Activated CD4-positive, alpha-beta T cell treated with anti-CD3 and anti-CD28 coated beads for 36 hours (primary cell): ENCODE results near the gene KRT16. TPM values are rescaled to one million over a fixed set of nuclear protein-coding genes. Genes with fewer than 3 reads are reported as not detected.
"Not testable (repeated sequence)": the region's sequence is repeated elsewhere in the genome, so short reads cannot be mapped to it uniquely, and the experiment has no call there.

Experiments
- ATAC-seq: fragments of 200-7000 bp; cut with Tn5 transposase; one replicate; pipeline ENCODE4 v1.10.0; 2021; ENCODE audit warnings: mild to moderate bottlenecking, moderate library complexity
- CTCF ChIA-PET: fragments of 350-600 bp; sonication (Branson Sonifier 250); formaldehyde crosslinking; loops from one replicate; lab custom pipeline; 2021; ENCODE audit warnings: antibody characterized with exemption; lab: Charles Lee
- POLR2A ChIA-PET: fragments of 350-600 bp; sonication (Branson Sonifier 250); formaldehyde crosslinking; loops from one replicate; lab custom pipeline; 2021; ENCODE audit warnings: antibody characterized with exemption, inconsistent platforms; lab: Charles Lee
- DNase-seq: peaks from one replicate; pipeline ENCODE4 v3.0.0-alpha.2; 2020
- H3K27ac Mint-ChIP-seq: one replicate; pipeline ENCODE4 v1.8.0; 2021; ENCODE audit warnings: mixed read lengths
- H3K27me3 Mint-ChIP-seq: one replicate; pipeline ENCODE4 v1.8.0; 2021; ENCODE audit warnings: mixed read lengths
- H3K36me3 Mint-ChIP-seq: one replicate; pipeline ENCODE4 v1.8.0; 2021; ENCODE audit warnings: low read depth, mixed read lengths
- H3K4me1 Mint-ChIP-seq: one replicate; pipeline ENCODE4 v1.8.0; 2021; ENCODE audit warnings: mixed read lengths
- H3K4me3 Mint-ChIP-seq: one replicate; pipeline ENCODE4 v1.8.0; 2021; ENCODE audit warnings: mild to moderate bottlenecking, moderate library complexity, mixed read lengths
- H3K9me3 Mint-ChIP-seq: one replicate; pipeline ENCODE4 v1.8.0; 2021; ENCODE audit warnings: low read depth, mixed read lengths
- intact Hi-C, 2 experiments: fragments of 100-400 bp; cut with DNase I in 1 of 2; cut with micrococcal nuclease in 1 of 2; formaldehyde crosslinking; loops; one replicate each; pipeline versions ENCODE4 v1.14.2 to v1.15.1; 2022 to 2024; cut with DNase I, micrococcal nuclease
- total RNA-seq, 2 experiments: library from RNA; stranded (reverse); gene quantifications; one replicate each; pipeline ENCODE4 v1.2.3, GENCODE V29; 2021

The KRT16 gene
- total RNA-seq, 2 experiments from 2014 or later: not detected

- CTCF ChIA-PET: no interaction called here
- Mint-ChIP-seq H3K4me1 (no peaks in the 10 kb centered on the region), H3K9me3 (no peaks in the 10 kb centered on the region)
These were observed 5.1 kb upstream of the KRT16 start for GRCh38 chr17:41617698-41618097.

GRCh38 chr17:41617136-41617535, 4.6 kb upstream of the KRT16 start:
- CTCF ChIA-PET: no interaction called here
- POLR2A ChIA-PET: no interaction called here

More at GRCh38 chr17:41617698-41618097, 5.1 kb upstream of the KRT16 start:
- Mint-ChIP-seq H3K27ac (no peak overlapping the region), H3K27me3 (no peaks in the 10 kb centered on the region), H3K36me3 (no peaks in the 10 kb centered on the region), H3K4me3 (no peak overlapping the region)
- POLR2A ChIA-PET: no interaction called here
- intact Hi-C loops: no loop called here
- ATAC-seq (no peak), DNase-seq (no peak)

GRCh38 chr17:41616486-41616885, 3.9 kb upstream of the KRT16 start:
- H3K27me3 Mint-ChIP-seq, intact Hi-C loops, CTCF ChIA-PET, POLR2A ChIA-PET, H3K4me3 Mint-ChIP-seq, H3K36me3 Mint-ChIP-seq, H3K9me3 Mint-ChIP-seq, DNase-seq, H3K4me1 Mint-ChIP-seq, ATAC-seq, H3K27ac Mint-ChIP-seq: not testable (repeated sequence)

More at GRCh38 chr17:41617136-41617535, 4.6 kb upstream of the KRT16 start:
- Mint-ChIP-seq H3K4me3 (no peak overlapping the region), H3K27me3 (no peaks in the 10 kb centered on the region), H3K27ac (no peak overlapping the region), H3K4me1 (no peaks in the 10 kb centered on the region), H3K9me3 (no peaks in the 10 kb centered on the region), H3K36me3 (no peaks in the 10 kb centered on the region)
- ATAC-seq: no peak
- no peak for DNase-seq
- intact Hi-C loops: no loop called here

- Mint-ChIP-seq H3K4me1 (no peaks in the 10 kb centered on the region), H3K36me3 (no peaks in the 10 kb centered on the region), H3K27me3 (no peaks in the 10 kb centered on the region), H3K9me3 (no peaks in the 10 kb centered on the region), H3K4me3 (no peak overlapping the region), H3K27ac (no peak overlapping the region)
- intact Hi-C loops: no loop called here
- no peak for ATAC-seq
- CTCF ChIA-PET: no interaction called here
- POLR2A ChIA-PET: no interaction called here
- DNase-seq: no peak
These were observed 2.9 kb upstream of the KRT16 start for GRCh38 chr17:41615454-41615853.

- H3K27me3 Mint-ChIP-seq, H3K36me3 Mint-ChIP-seq, POLR2A ChIA-PET, ATAC-seq, intact Hi-C loops, H3K4me1 Mint-ChIP-seq, H3K4me3 Mint-ChIP-seq, CTCF ChIA-PET, H3K9me3 Mint-ChIP-seq, DNase-seq, H3K27ac Mint-ChIP-seq: not testable (repeated sequence)
These were observed 2.2 kb upstream of the KRT16 start for GRCh38 chr17:41614767-41615166.

GRCh38 chr17:41614098-41614497, 1.5 kb upstream of the KRT16 start:
- POLR2A ChIA-PET: no interaction called here
- no peak for DNase-seq
- H3K27me3 Mint-ChIP-seq: peaks cover 2% of the 10 kb centered on the region
- H3K4me1 Mint-ChIP-seq: no peaks in the 10 kb centered on the region
- no peak overlapping the region for H3K27ac Mint-ChIP-seq
- intact Hi-C loops: no loop called here
- no peaks in the 10 kb centered on the region for H3K9me3 Mint-ChIP-seq
- no peak for ATAC-seq
- H3K4me3 Mint-ChIP-seq: no peak overlapping the region
- H3K36me3 Mint-ChIP-seq: no peaks in the 10 kb centered on the region
- CTCF ChIA-PET: interaction anchor here (0.5 kb wide), 1 partner anchor 879 kb away, joined by 3 read pairs; no protein-coding TSS in a partner anchor

- no peaks in the 10 kb centered on the region for H3K36me3 Mint-ChIP-seq
- H3K9me3 Mint-ChIP-seq: no peaks in the 10 kb centered on the region
- H3K27me3 Mint-ChIP-seq: peaks cover 5% of the 10 kb centered on the region
- DNase-seq (no peak), ATAC-seq (no peak)
- no peaks in the 10 kb centered on the region for H3K4me1 Mint-ChIP-seq
- ChIA-PET CTCF (interaction anchor here (0.5 kb wide), 1 partner anchor 878 kb away, joined by 3 read pairs; no protein-coding TSS in a partner anchor), POLR2A (no interaction called here)
- H3K4me3 Mint-ChIP-seq: no peak overlapping the region
- H3K27ac Mint-ChIP-seq: no peak overlapping the region
- intact Hi-C loops: no loop called here
These were observed 913 bp upstream of the KRT16 start for GRCh38 chr17:41613277-41614082.

- Mint-ChIP-seq H3K27me3 (peaks cover 11% of the 10 kb centered on the region), H3K36me3 (peaks cover 6% of the 10 kb centered on the region), H3K4me1 (no peaks in the 10 kb centered on the region), H3K9me3 (peaks cover 11% of the 10 kb centered on the region), H3K4me3 (no peak overlapping the region), H3K27ac (no peak overlapping the region)
- ChIA-PET POLR2A (no interaction called here), CTCF (interaction anchor here (0.6 kb wide), 1 partner anchor 181 kb away, joined by 3 read pairs; no protein-coding TSS in a partner anchor)
- ATAC-seq: no peak
- DNase-seq: no peak
- intact Hi-C loops: no loop called here
These were observed 1.5 kb downstream of the KRT16 start for GRCh38 chr17:41610965-41611640.

- H3K4me1 Mint-ChIP-seq, CTCF ChIA-PET, H3K27ac Mint-ChIP-seq, H3K4me3 Mint-ChIP-seq, POLR2A ChIA-PET, H3K36me3 Mint-ChIP-seq, DNase-seq, intact Hi-C loops, ATAC-seq: not testable (repeated sequence)
- Mint-ChIP-seq H3K9me3 (peaks cover 11% of the 10 kb centered on the region), H3K27me3 (peaks cover 15% of the 10 kb centered on the region)
These were observed 2.5 kb downstream of the KRT16 start for GRCh38 chr17:41610061-41610517.

GRCh38 chr17:41606930-41607329, 5.6 kb downstream of the KRT16 start:
- POLR2A ChIA-PET: not testable (repeated sequence)

GRCh38 chr17:41602524-41602923, 10.0 kb downstream of the KRT16 start:
- DNase-seq: no peak
- no peak overlapping the region for H3K27ac Mint-ChIP-seq
- no peak overlapping the region for H3K4me3 Mint-ChIP-seq
- intact Hi-C loops: no loop called here
- peaks cover 9% of the 10 kb centered on the region for H3K9me3 Mint-ChIP-seq
- CTCF ChIA-PET: interaction anchor here (0.6 to 2.1 kb wide), 4 partner anchors 45 to 1267 kb away, joined by 3 to 7 read pairs (median 4); no protein-coding TSS in a partner anchor
- H3K4me1 Mint-ChIP-seq: no peaks in the 10 kb centered on the region
- peaks cover 16% of the 10 kb centered on the region for H3K27me3 Mint-ChIP-seq
- ATAC-seq: no peak
- POLR2A ChIA-PET: no interaction called here
- H3K36me3 Mint-ChIP-seq: peaks cover 6% of the 10 kb centered on the region

More at GRCh38 chr17:41606930-41607329, 5.6 kb downstream of the KRT16 start:
- H3K27ac Mint-ChIP-seq, H3K36me3 Mint-ChIP-seq, intact Hi-C loops, DNase-seq, ATAC-seq, H3K4me3 Mint-ChIP-seq, H3K4me1 Mint-ChIP-seq: not testable (repeated sequence)
- CTCF ChIA-PET: interaction anchor here (1.6 kb wide), 1 partner anchor 56 kb away, joined by 4 read pairs; no protein-coding TSS in a partner anchor
- H3K27me3 Mint-ChIP-seq: peaks cover 21% of the 10 kb centered on the region
- peaks cover 11% of the 10 kb centered on the region for H3K9me3 Mint-ChIP-seq
